ENCODE results near the gene OSGIN1. TPM values are rescaled to one million over a fixed set of nuclear protein-coding genes. Genes with fewer than 3 reads are reported as not detected.

OSGIN1 gene
- total RNA-seq, 4 donors from 2014 or later = 2.7 to 7.2 (median 4.4) TPM

- no peak for TF ChIP-seq CTCF (IDR thresholded peaks at IDR 0.05; ENCODE audit: low read depth)
Measured at GRCh38 chr16:84001726-84002125, 48.7 kb downstream of the OSGIN1 start.

GRCh38 chr16:84003038-84003437, 50.0 kb downstream of the OSGIN1 start:
- no peak for TF ChIP-seq CTCF (IDR thresholded peaks at IDR 0.05; ENCODE audit: low read depth)

- TF ChIP-seq CTCF (IDR thresholded peaks at IDR 0.05; ENCODE audit: low read depth) = no peak
Measured at GRCh38 chr16:84004442-84004841, 51.4 kb downstream of the OSGIN1 start.

GRCh38 chr16:84005391-84005790, 52.4 kb downstream of the OSGIN1 start:
- TF ChIP-seq CTCF (IDR thresholded peaks at IDR 0.05; ENCODE audit: low read depth) = no peak

- no peak for TF ChIP-seq CTCF (IDR thresholded peaks at IDR 0.05; ENCODE audit: low read depth)
Measured at GRCh38 chr16:84007520-84007919, 54.5 kb downstream of the OSGIN1 start.

GRCh38 chr16:84007965-84008364, 54.9 kb downstream of the OSGIN1 start:
- TF ChIP-seq CTCF (IDR thresholded peaks at IDR 0.05; ENCODE audit: low read depth) = no peak

GRCh38 chr16:84009282-84009681, 56.2 kb downstream of the OSGIN1 start:
- TF ChIP-seq CTCF (IDR thresholded peaks at IDR 0.05; ENCODE audit: low read depth) = no peak
